ENCODE measurements around the gene NAT9.

The NAT9 gene, protein sequence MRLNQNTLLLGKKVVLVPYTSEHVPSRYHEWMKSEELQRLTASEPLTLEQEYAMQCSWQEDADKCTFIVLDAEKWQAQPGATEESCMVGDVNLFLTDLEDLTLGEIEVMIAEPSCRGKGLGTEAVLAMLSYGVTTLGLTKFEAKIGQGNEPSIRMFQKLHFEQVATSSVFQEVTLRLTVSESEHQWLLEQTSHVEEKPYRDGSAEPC

DNA sequence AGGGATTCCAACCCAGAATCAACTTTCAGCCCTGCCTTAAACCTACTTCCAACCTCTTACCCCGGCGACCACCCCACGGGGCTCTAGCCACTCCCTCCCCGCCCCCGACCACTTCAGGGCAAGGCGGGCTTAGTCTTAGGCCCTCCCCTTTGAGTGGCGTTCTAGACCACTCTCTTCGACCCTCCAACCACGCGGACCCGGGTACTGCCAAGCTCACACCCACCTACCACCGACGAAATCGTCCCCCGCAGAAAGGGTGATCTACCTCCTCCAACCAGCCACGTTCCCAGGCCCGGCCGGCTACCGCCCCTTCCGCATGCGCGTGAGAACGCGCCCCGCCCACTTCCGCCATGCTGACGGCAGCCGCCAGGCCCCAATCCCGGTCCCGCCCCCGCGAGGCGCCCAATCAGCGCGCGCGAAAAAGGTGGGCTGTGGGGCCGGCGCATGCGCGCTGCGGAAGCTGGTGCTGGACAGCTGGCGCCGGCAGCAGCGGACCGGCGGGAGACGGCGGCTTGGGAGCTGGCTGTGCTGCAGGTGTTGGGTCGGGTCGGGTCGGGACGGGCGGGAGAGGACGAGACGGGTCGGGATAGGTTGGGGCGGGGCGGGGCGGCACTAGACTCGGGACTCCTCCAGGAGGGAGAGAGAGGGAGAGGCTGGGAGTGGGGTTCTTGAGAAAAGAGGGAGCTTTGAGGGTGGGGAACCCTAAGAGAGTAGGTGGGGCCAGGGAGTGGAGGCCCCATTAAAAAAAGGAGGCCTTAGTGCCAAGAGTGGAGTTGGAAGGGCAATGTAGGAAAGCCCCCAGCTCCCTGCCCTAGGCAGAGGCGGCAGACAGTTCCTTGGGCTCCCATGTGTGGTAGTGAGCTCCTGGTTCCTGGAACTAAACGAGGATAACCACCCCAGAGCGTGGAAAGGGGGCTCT, at the start of gene NAT9:
NAT9 (minus strand) TSS at position 302 of the 919 bp plus-strand sequence. CDS start 647 bp downstream, outside the sequence.
- DNase-seq (ENCODE audit: low read depth in 3 of 3) = peak; percentile 99

- DNase-seq (ENCODE audit: low read depth in 3 of 3) = no peak
These were observed 48.9 kb upstream of the NAT9 start for GRCh38 chr17:74824961-74825627.

DNA sequence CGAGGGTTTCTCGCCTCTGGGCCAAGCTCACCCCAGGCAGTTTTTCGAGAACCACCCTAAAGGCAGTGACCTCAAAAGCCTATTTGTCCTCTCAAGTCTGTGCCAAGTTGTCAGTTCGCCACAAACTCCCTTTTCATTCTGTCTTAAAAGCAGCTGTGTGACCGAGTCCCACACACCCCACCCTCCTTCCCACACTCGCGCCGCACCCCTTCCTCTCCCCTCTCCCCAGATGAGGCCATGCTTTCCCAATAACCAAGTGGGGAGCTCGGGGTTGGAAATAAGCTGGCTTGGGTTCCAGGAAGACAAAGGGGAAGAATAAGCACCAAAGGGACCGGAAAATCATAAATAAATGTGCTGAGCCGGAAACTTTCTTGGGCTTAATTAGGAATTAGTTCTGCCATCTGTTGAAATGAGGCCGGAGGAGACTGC, 46.8 kb upstream of the NAT9 start:
- no peak for DNase-seq (ENCODE audit: low read depth in 3 of 3)

- DNase-seq (ENCODE audit: low read depth in 3 of 3) = no peak
These were observed 46.3 kb upstream of the NAT9 start for GRCh38 chr17:74822335-74822938.

GRCh38 chr17:74821655-74822334, 45.6 kb upstream of the NAT9 start:
- no peak for DNase-seq (ENCODE audit: low read depth in 3 of 3)

DNA sequence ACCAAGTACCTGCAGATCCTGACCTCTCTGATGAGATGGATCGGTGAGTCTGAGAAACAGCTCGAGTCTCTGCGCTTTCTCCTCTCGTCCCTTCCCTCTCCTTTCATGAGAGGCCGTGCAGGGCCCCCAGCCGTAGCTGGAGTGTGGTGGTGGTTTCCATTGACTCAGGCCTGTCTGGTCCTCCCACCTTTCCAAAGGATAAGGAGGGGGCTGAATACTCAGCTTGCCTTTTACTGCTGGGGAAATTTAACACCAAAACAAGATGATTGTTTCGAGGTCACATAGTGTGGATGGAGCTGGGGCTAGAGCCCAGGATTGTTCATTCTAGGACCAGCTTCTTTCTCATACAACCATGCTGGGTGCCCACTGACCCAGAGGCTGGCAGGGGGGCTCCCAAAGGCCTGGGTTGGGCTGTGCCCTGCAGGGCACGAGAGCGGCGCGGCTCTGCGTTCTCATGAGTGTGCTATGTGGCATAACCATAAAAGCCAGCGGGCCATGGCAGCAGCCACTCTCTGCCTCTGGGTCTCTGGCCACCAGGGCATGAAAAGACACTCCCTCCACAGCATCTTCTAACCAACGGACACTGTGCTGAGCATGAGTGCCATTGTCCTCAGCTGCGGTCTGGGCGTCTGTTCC, 43.8 kb upstream of the NAT9 start:
- no peak for DNase-seq (ENCODE audit: low read depth in 3 of 3)

DNA sequence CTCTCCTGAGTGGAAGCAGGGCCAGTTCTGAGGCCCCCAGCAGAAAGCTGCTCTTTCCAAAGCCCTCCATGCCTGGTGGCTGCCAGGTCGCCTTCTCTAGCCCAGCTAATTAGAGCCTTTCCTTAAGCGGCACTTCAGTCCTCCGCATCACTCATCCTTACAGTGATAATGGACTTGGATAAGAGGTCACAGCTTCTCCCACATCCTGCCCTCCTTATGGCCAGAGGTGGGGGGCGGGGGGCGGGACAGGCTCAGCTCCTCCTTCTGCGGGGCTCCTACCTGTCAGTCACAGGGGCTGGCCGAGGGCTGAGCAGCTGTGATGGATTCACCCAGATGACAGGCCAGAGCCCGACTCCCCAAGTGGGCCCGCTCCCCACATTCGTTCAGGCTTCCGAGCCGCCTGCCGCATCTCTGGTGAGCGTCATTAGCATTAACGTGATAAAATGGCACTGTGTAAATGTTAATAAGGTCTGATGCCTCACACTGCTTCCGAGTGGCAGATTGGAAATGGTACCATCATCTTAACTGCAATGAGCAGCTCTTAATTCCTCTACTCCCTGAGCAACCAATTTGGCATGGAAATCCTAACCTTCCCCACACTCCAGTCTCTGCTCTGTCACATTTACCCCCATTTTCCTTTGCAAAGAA, 42.3 kb upstream of the NAT9 start:
- DNase-seq (ENCODE audit: low read depth in 3 of 3) = no peak

DNA sequence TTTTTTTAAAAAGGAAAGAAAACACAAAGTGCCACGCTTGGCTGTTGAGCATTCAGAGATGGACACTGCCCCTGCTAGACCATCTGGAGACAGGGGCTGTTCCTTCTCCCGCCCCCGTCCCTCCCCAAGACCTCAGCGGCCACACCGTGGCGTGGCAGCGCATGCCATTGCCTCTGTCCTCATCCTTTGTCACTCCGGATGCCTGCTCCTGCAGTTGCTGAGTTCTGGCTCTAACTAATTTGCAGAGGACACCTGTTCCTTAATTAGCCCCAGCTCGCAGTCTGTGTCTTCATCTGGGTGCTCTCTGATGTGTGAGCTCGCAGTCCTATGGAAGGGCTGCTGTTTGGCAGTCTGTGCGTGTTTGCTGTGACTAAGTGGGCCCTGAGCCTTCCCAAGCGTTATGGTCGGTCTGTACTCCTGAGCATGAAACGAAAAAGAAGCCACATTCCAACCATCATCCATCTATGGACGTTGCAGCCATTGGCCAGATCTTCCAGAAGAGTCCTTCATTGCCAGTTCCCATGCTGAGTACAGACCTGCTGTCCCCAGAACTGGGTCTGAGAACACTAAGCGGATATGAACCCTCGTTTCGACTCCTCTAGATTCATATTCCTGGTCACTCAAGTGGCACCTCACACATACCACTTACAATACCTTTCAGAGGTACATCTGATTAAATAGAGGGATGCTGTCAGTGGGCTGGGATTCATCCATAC, 40.9 kb upstream of the NAT9 start:
- no peak for DNase-seq (ENCODE audit: low read depth in 3 of 3)

- DNase-seq (ENCODE audit: low read depth in 3 of 3) = no peak
These were observed 39.6 kb upstream of the NAT9 start for GRCh38 chr17:74815550-74816370.

- no peak for DNase-seq (ENCODE audit: low read depth in 3 of 3)
These were observed 38.9 kb upstream of the NAT9 start for GRCh38 chr17:74815067-74815466.

DNA sequence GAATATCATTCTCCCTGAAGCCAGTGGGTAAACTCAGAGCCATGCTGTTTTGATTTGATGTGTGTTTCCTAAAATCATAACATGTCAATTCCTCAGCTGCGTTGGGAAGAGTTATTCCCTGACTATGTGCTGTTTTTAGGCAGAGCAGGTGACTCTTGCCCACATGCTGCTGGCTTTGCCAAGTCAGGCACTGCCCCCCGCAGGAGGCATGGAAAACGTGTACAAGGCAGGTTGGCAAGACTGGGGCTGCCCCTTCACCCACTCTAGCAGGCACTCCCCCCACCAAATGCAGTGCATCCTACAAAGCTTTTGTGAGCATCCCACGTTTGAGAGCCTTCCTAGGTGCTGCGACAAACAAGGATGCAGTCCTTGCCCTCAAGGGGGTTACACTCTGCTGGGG, 38.3 kb upstream of the NAT9 start:
- no peak for DNase-seq (ENCODE audit: low read depth in 3 of 3)

DNA sequence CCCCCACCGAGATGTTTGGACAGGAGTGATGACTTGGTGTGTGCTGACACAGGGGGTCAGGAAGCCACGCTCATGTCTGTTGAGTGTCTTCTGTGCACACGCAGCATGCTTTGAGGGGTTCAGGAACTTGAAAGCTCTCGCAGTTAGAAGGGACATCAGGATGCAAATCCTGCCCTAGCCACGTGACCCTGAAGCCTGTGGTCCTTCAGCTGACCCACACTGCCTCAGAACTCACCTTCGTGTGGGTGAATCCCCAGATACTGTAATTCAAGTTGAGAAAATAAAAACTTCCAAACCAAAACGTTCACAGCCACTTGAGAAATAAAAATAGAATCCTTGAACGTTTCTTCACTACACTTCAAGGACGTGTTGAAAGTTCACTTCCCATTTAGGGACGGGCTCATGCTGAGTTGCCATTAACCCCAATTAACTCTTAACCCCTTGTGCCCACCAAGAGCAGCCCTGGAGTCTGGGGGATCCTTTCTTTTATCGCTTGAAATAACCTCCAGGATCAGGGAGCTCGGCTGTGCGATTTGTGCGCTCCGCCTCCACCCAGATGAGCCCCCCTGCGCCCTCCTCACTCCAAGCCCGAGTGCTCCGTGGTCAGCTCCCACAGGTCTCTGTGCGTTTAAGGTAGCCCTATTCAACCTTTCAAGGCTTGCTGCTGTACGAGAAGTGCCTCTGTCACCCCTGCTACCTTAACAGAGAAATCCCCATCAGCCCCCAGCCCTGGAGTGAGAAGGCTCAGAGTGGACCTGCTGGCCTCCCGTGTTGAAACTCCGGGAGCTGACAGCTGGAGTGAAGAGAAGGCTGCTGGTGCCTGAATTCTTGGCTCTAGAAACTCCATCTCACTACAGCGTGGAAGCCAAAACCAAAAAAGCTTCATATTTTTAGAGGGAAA, 36.2 kb upstream of the NAT9 start:
- no peak for DNase-seq (ENCODE audit: low read depth in 3 of 3)

- DNase-seq (ENCODE audit: low read depth in 3 of 3) = no peak
These were observed 34.7 kb upstream of the NAT9 start for GRCh38 chr17:74810699-74811485.

DNA sequence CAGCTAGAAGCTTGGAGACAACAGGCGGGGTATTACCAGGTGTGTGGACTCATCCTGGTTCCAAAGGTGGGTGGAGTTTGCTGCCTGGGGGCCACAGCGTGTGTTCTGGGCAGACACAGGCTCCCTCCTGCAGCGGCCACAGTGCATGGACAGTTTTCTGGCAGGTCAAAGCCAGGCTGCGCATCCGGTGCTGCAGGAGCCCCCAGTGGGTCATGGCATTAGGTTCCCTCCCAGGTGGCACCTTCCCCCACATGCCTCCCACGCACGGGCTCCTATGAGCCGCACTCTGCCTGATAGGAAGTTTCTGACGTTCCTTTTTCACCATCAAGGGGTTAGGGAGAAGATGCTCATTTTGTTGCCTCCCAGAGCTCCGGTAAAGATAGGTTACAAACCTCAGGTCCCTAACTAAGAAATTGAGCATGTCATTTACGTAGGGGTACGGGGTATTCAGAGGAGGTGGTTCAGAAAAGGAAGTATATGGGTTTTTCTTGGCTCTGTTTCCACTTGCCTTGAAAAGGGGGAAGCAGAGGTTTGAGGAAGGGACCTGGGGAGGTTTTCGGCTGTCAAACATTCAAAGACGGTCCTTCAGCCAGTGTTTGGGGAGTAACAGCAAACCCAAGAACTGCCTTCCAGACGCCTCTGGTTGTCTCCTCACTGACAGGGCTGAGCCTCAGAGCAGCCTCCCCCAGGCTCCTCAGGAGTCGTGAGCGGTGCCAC, 32.7 kb upstream of the NAT9 start:
- DNase-seq (ENCODE audit: low read depth in 3 of 3) = no peak

GRCh38 chr17:74807925-74808324, 31.8 kb upstream of the NAT9 start:
- DNase-seq (ENCODE audit: low read depth in 3 of 3) = no peak

DNA sequence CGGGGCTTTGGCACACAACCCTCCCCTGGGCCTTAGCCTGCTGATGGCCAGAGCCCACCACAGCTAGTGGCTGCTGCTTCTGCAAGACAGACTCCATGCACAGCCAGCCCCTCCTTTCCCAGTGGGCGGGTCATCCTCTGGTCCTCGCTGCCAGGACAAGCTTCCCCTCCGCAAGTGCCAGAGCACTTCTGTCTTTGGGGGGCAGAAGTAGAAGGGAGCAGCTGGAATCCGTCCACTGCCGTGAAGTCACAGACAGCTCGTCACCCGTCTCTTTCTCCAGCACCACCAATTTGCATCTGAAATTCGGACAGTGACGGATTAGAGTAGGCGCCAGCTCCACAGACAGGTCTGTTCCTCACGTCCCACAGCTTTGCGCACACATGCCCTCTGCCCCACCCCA, 31.3 kb upstream of the NAT9 start:
- DNase-seq (ENCODE audit: low read depth in 3 of 3) = no peak

- no peak for DNase-seq (ENCODE audit: low read depth in 3 of 3)
These were observed 30.2 kb upstream of the NAT9 start for GRCh38 chr17:74806334-74806733.
